ENCODE data around the gene ASCC2. TPM values are rescaled to one million over a fixed set of nuclear protein-coding genes. Genes with fewer than 3 reads are reported as not detected.

Gene ASCC2
- total and polyA plus RNA-seq, 2 donors (not counting 3 experiments of a cell fraction or from before 2014, with no cell fraction given): 43.6 to 60.7 TPM

- intact Hi-C loops (cut with micrococcal nuclease): no loop called here
- H2AFZ ChIP-seq (ENCODE audit: low read depth, low read length): no peak overlapping the region
- no peak for FAIRE-seq
Measured at GRCh38 chr22:29768052-29768693, 69.9 kb downstream of the ASCC2 start.

More at GRCh38 chr22:29768052-29768693, 69.9 kb downstream of the ASCC2 start:
- no peak overlapping the region for H3K27ac ChIP-seq (ENCODE audit: insufficient read depth, low read depth, low read length)
- dilution Hi-C loops (cut with MboI; ENCODE audit: extremely low pct_ligation_motif_present, low sequenced_read_pairs): no loop called here
- H3K27me3 ChIP-seq (ENCODE audit: control insufficient read depth in 2 of 2, insufficient read depth in 2 of 2, low read length in 2 of 2): no peaks in the 10 kb centered on the region
- BruUV-seq (replicated peaks): no TSS peak
- H3K9me3 ChIP-seq (replicated peaks; ENCODE audit: control insufficient read depth, insufficient read depth, low read length): no peaks in the 10 kb centered on the region
- H4K20me1 ChIP-seq (replicated peaks; ENCODE audit: control insufficient read depth, extremely low read depth, insufficient read depth, low read length): no peaks in the 10 kb centered on the region
- DNase-seq (ENCODE audit: low read depth, low spot score): no peak
- no peaks in the 10 kb centered on the region for H3K9me1 ChIP-seq (replicated peaks; ENCODE audit: control insufficient read depth, extremely low read depth, insufficient read depth, low read length)
- peak overlapping the region; percentile 88 for H3K4me2 ChIP-seq (ENCODE audit: insufficient read depth, low read length)
- peaks cover 0 to 4% of the 10 kb centered on the region in 2 experiments for H3K36me3 ChIP-seq (ENCODE audit: control insufficient read depth in 2 of 2, extremely low read depth in 1 of 2, insufficient read depth in 2 of 2, low read length in 2 of 2)
- ChIA-PET CTCF (interaction anchor here (1.6 kb wide), 1 partner anchor 237 kb away, joined by 5 read pairs; no protein-coding TSS in a partner anchor), POLR2A (no interaction called here)
- TF ChIP-seq MYC (IDR thresholded peaks at IDR 0.05; ENCODE audit: low read depth, low read length) (no peak), POLR2AphosphoS5 (IDR thresholded peaks at IDR 0.05; ENCODE audit: insufficient read depth, low read depth, low read length) (no peak), EZH2 (IDR thresholded peaks at IDR 0.05; ENCODE audit: borderline replicate concordance, low read depth, low read length, severe bottlenecking) (no peak), JUN (IDR thresholded peaks at IDR 0.05; ENCODE audit: borderline replicate concordance, insufficient read depth, insufficient read length, low read depth) (no peak), POLR2A (IDR thresholded peaks at IDR 0.05; ENCODE audit: low read depth, low read length) (no peak), GATA2 (IDR thresholded peaks at IDR 0.05; ENCODE audit: insufficient read depth, insufficient read length, low read depth, low read length) (no peak), FOS (IDR thresholded peaks at IDR 0.05; ENCODE audit: borderline replicate concordance, insufficient read depth, low read length) (no peak)
- TF ChIP-seq, protein P1, sequence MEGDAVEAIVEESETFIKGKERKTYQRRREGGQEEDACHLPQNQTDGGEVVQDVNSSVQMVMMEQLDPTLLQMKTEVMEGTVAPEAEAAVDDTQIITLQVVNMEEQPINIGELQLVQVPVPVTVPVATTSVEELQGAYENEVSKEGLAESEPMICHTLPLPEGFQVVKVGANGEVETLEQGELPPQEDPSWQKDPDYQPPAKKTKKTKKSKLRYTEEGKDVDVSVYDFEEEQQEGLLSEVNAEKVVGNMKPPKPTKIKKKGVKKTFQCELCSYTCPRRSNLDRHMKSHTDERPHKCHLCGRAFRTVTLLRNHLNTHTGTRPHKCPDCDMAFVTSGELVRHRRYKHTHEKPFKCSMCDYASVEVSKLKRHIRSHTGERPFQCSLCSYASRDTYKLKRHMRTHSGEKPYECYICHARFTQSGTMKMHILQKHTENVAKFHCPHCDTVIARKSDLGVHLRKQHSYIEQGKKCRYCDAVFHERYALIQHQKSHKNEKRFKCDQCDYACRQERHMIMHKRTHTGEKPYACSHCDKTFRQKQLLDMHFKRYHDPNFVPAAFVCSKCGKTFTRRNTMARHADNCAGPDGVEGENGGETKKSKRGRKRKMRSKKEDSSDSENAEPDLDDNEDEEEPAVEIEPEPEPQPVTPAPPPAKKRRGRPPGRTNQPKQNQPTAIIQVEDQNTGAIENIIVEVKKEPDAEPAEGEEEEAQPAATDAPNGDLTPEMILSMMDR (IDR thresholded peaks at IDR 0.05; ENCODE audit: extremely low read depth in 1 of 2, insufficient read depth in 1 of 2, low read depth in 1 of 2, low read length in 2 of 2): no peak
- TF ChIP-seq, protein P2, sequence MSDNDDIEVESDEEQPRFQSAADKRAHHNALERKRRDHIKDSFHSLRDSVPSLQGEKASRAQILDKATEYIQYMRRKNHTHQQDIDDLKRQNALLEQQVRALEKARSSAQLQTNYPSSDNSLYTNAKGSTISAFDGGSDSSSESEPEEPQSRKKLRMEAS (IDR thresholded peaks at IDR 0.05; ENCODE audit: insufficient read depth, insufficient read length): no peak
- peak overlapping the region; percentile 26 to 98 (median 81) for H3K4me3 ChIP-seq (replicated peaks in 1 of 3; ENCODE audit: insufficient read depth in 1 of 3, low read depth in 1 of 3, low read length in 3 of 3)
- peaks cover 12% of the 10 kb centered on the region for H3K4me1 ChIP-seq (ENCODE audit: control insufficient read depth, extremely low read depth, insufficient read depth, low read length)
- H3K79me2 ChIP-seq (ENCODE audit: control insufficient read depth, insufficient read depth, low read length): peaks cover 15% of the 10 kb centered on the region
- peak overlapping the region; percentile 78 for H3K9ac ChIP-seq (replicated peaks; ENCODE audit: extremely low read depth, insufficient read depth, low read length)

Measured in endothelial cell of umbilical vein (primary cell).